Activated T-helper 17 cell treated with anti-CD3 and anti-CD28 coated beads, Interleukin-2, amount 50 U/mL, for 72 hours (primary cell): Measurements from ENCODE around the gene ATF4. TPM values are rescaled to one million over a fixed set of nuclear protein-coding genes. Genes with fewer than 3 reads are reported as not detected.

Experiments
- ATAC-seq: fragments of 150-1000 bp; cut with Tn5 transposase; replicated peaks from 2 replicates; pipeline ENCODE4 v1.10.0; 2021; ENCODE audit warnings: mild to moderate bottlenecking, moderate library complexity
- H3K27ac Mint-ChIP-seq: one replicate; pipeline ENCODE4 v1.8.0; 2022; ENCODE audit warnings: mixed read lengths
- H3K27me3 Mint-ChIP-seq: one replicate; pipeline ENCODE4 v1.8.0; 2022; ENCODE audit warnings: mixed read lengths
- H3K36me3 Mint-ChIP-seq: one replicate; pipeline ENCODE4 v1.8.0; 2022; ENCODE audit warnings: low read depth, mild to moderate bottlenecking, mixed read lengths
- H3K4me1 Mint-ChIP-seq: one replicate; pipeline ENCODE4 v1.8.0; 2022; ENCODE audit warnings: mixed read lengths
- H3K4me3 Mint-ChIP-seq: one replicate; pipeline ENCODE4 v1.8.0; 2022; ENCODE audit warnings: mild to moderate bottlenecking, mixed read lengths
- H3K9me3 Mint-ChIP-seq: one replicate; pipeline ENCODE4 v1.8.0; 2022; ENCODE audit warnings: mixed read lengths
- total RNA-seq, 2 donors: library from RNA; stranded (reverse); gene quantifications; one replicate each; pipeline ENCODE4 v1.2.3, GENCODE V29; 2022

Gene ATF4
- total RNA-seq: 100 to 1,000 TPM; 338 to 432 TPM

- Mint-ChIP-seq H3K36me3 (peaks cover 76% of the 10 kb centered on the region), H3K27ac (peak within 1 kb of the TSS; percentile 98), H3K27me3 (no peaks in the 10 kb centered on the region), H3K9me3 (no peaks in the 10 kb centered on the region), H3K4me3 (peak within 1 kb of the TSS; percentile 92), H3K4me1 (peaks cover 32% of the 10 kb centered on the region)
- peak; percentile 38 for ATAC-seq
Measured at GRCh38 chr22:39520226-39521105, at the start of gene ATF4. Gene ATF4, plus strand, starts transcription at chr22:39520562. Its CDS starts 884 bp downstream, at chr22:39521446.

GRCh38 chr22:39471381-39472141, 48.8 kb upstream of the ATF4 start:
- Mint-ChIP-seq H3K27ac (peak overlapping the region; percentile 42), H3K36me3 (no peaks in the 10 kb centered on the region), H3K4me1 (no peaks in the 10 kb centered on the region), H3K4me3 (no peak overlapping the region), H3K9me3 (no peaks in the 10 kb centered on the region), H3K27me3 (no peaks in the 10 kb centered on the region)
- peak; percentile 84 for ATAC-seq

GRCh38 chr22:39472570-39473556, 47.5 kb upstream of the ATF4 start:
- Mint-ChIP-seq H3K27ac (no peak overlapping the region), H3K4me1 (no peaks in the 10 kb centered on the region)

GRCh38 chr22:39473851-39474250, 46.5 kb upstream of the ATF4 start:
- Mint-ChIP-seq H3K27ac (no peak overlapping the region), H3K9me3 (no peaks in the 10 kb centered on the region), H3K4me3 (no peak overlapping the region), H3K4me1 (no peaks in the 10 kb centered on the region), H3K27me3 (no peaks in the 10 kb centered on the region), H3K36me3 (no peaks in the 10 kb centered on the region)
- no peak for ATAC-seq

More at GRCh38 chr22:39472570-39473556, 47.5 kb upstream of the ATF4 start:
- H3K27me3 Mint-ChIP-seq: no peaks in the 10 kb centered on the region
- no peak for ATAC-seq
- no peaks in the 10 kb centered on the region for H3K36me3 Mint-ChIP-seq
- no peak overlapping the region for H3K4me3 Mint-ChIP-seq
- no peaks in the 10 kb centered on the region for H3K9me3 Mint-ChIP-seq

- H3K4me1 Mint-ChIP-seq: no peaks in the 10 kb centered on the region
- H3K27ac Mint-ChIP-seq: no peak overlapping the region
- no peaks in the 10 kb centered on the region for H3K27me3 Mint-ChIP-seq
- no peaks in the 10 kb centered on the region for H3K36me3 Mint-ChIP-seq
- no peak overlapping the region for H3K4me3 Mint-ChIP-seq
- no peak for ATAC-seq
- no peaks in the 10 kb centered on the region for H3K9me3 Mint-ChIP-seq
Measured at GRCh38 chr22:39474351-39475111, 45.8 kb upstream of the ATF4 start.

- Mint-ChIP-seq H3K27ac (no peak overlapping the region), H3K27me3 (no peaks in the 10 kb centered on the region), H3K36me3 (no peaks in the 10 kb centered on the region), H3K4me3 (no peak overlapping the region), H3K9me3 (no peaks in the 10 kb centered on the region), H3K4me1 (no peaks in the 10 kb centered on the region)
- no peak for ATAC-seq
Measured at GRCh38 chr22:39475337-39475736, 45.0 kb upstream of the ATF4 start.

GRCh38 chr22:39475902-39476301, 44.5 kb upstream of the ATF4 start:
- no peaks in the 10 kb centered on the region for H3K9me3 Mint-ChIP-seq
- no peak overlapping the region for H3K27ac Mint-ChIP-seq
- H3K4me1 Mint-ChIP-seq: no peaks in the 10 kb centered on the region
- H3K4me3 Mint-ChIP-seq: no peak overlapping the region
- no peaks in the 10 kb centered on the region for H3K27me3 Mint-ChIP-seq
- no peak for ATAC-seq
- H3K36me3 Mint-ChIP-seq: no peaks in the 10 kb centered on the region

- Mint-ChIP-seq H3K9me3 (no peaks in the 10 kb centered on the region), H3K4me1 (no peaks in the 10 kb centered on the region), H3K4me3 (no peak overlapping the region), H3K27me3 (no peaks in the 10 kb centered on the region), H3K36me3 (no peaks in the 10 kb centered on the region), H3K27ac (no peak overlapping the region)
- ATAC-seq: no peak
Measured at GRCh38 chr22:39476664-39477063, 43.7 kb upstream of the ATF4 start.

- no peak overlapping the region for H3K27ac Mint-ChIP-seq
- no peaks in the 10 kb centered on the region for H3K4me1 Mint-ChIP-seq
- no peaks in the 10 kb centered on the region for H3K9me3 Mint-ChIP-seq
- H3K4me3 Mint-ChIP-seq: no peak overlapping the region
- no peak for ATAC-seq
- H3K27me3 Mint-ChIP-seq: no peaks in the 10 kb centered on the region
- H3K36me3 Mint-ChIP-seq: no peaks in the 10 kb centered on the region
Measured at GRCh38 chr22:39477542-39477941, 42.8 kb upstream of the ATF4 start.

GRCh38 chr22:39478441-39478850, 41.9 kb upstream of the ATF4 start:
- Mint-ChIP-seq H3K27me3 (no peaks in the 10 kb centered on the region), H3K4me1 (no peaks in the 10 kb centered on the region), H3K9me3 (no peaks in the 10 kb centered on the region), H3K4me3 (no peak overlapping the region), H3K36me3 (no peaks in the 10 kb centered on the region), H3K27ac (no peak overlapping the region)
- ATAC-seq: no peak

- no peak for ATAC-seq
- H3K36me3 Mint-ChIP-seq: no peaks in the 10 kb centered on the region
- H3K4me1 Mint-ChIP-seq: no peaks in the 10 kb centered on the region
- H3K27me3 Mint-ChIP-seq: no peaks in the 10 kb centered on the region
- H3K4me3 Mint-ChIP-seq: no peak overlapping the region
- H3K9me3 Mint-ChIP-seq: no peaks in the 10 kb centered on the region
- H3K27ac Mint-ChIP-seq: no peak overlapping the region
Measured at GRCh38 chr22:39479254-39479653, 41.1 kb upstream of the ATF4 start.

GRCh38 chr22:39480557-39480956, 39.8 kb upstream of the ATF4 start:
- no peak overlapping the region for H3K4me3 Mint-ChIP-seq
- H3K27ac Mint-ChIP-seq: no peak overlapping the region
- no peak for ATAC-seq
- H3K9me3 Mint-ChIP-seq: no peaks in the 10 kb centered on the region
- H3K27me3 Mint-ChIP-seq: no peaks in the 10 kb centered on the region
- H3K36me3 Mint-ChIP-seq: no peaks in the 10 kb centered on the region
- no peaks in the 10 kb centered on the region for H3K4me1 Mint-ChIP-seq

- no peaks in the 10 kb centered on the region for H3K4me1 Mint-ChIP-seq
- H3K9me3 Mint-ChIP-seq: no peaks in the 10 kb centered on the region
- H3K27ac Mint-ChIP-seq: no peak overlapping the region
- no peaks in the 10 kb centered on the region for H3K27me3 Mint-ChIP-seq
- H3K4me3 Mint-ChIP-seq: no peak overlapping the region
- no peak for ATAC-seq
- no peaks in the 10 kb centered on the region for H3K36me3 Mint-ChIP-seq
Measured at GRCh38 chr22:39481054-39481453, 39.3 kb upstream of the ATF4 start.
